Measurements from ENCODE around the gene TTC31. TPM values are rescaled to one million over a fixed set of nuclear protein-coding genes. Genes with fewer than 3 reads are reported as not detected.
"Not testable (repeated sequence)": the region's sequence is repeated elsewhere in the genome, so short reads cannot be mapped to it uniquely, and the experiment has no call there.

The TTC31 gene
- total and polyA plus RNA-seq, 2 donors (not counting 1 experiment from before 2014, with no cell fraction given), result 68.5 to 72.3 TPM

GRCh38 chr2:74481961-74482800, 700 bp upstream of the TTC31 start:
- DNase-seq, result no peak
- Histone ChIP-seq H3K27me3 (replicated peaks in 1 of 4; ENCODE audit: control extremely low read depth in 1 of 4, control insufficient read depth in 3 of 4, insufficient read depth in 4 of 4, low read length in 3 of 4) (no peaks in the 10 kb centered on the region), H3K79me2 (ENCODE audit: control insufficient read depth, insufficient read depth, low read length) (peaks cover 73% of the 10 kb centered on the region), H3K4me2 (replicated peaks; ENCODE audit: low read depth, low read length, poor library complexity, severe bottlenecking) (peak overlapping the region; percentile 90), H3K9ac (ENCODE audit: low read length) (peak overlapping the region; percentile 91), H3K36me3 (replicated peaks in 1 of 2; ENCODE audit: control extremely low read depth in 1 of 2, control insufficient read depth in 1 of 2, extremely low read depth in 1 of 2, insufficient read depth in 2 of 2, low read length in 1 of 2) (peaks cover 0 to 27% of the 10 kb centered on the region in 2 experiments), H3K9me3 (ENCODE audit: control extremely low read depth in 1 of 3, control insufficient read depth in 2 of 3, insufficient read depth in 1 of 3, low read length in 2 of 3) (no peaks in the 10 kb centered on the region), H2AFZ (ENCODE audit: insufficient read depth, low read depth, low read length, poor library complexity, severe bottlenecking) (peak overlapping the region; percentile 100), H3K27ac (ENCODE audit: low read length in 2 of 2) (peak overlapping the region; percentile 71 to 84), H3K4me3 (ENCODE audit: control extremely low read depth in 1 of 5, extremely low read depth in 1 of 5, insufficient read depth in 1 of 5, low read depth in 2 of 5, low read length in 4 of 5) (peak overlapping the region; percentile 74 to 96 (median 88)), H4K20me1 (ENCODE audit: control insufficient read depth, insufficient read depth, low read length, poor library complexity, severe bottlenecking) (peaks cover 39% of the 10 kb centered on the region), H3K4me1 (ENCODE audit: control insufficient read depth in 2 of 2, insufficient read depth in 2 of 2, low read length in 2 of 2) (peaks cover 21 to 29% of the 10 kb centered on the region in 2 donors)
- H3K9me3 Mint-ChIP-seq (ENCODE audit: insufficient read depth), result no peaks in the 10 kb centered on the region
- H3K27ac Mint-ChIP-seq, result peak overlapping the region; percentile 99
- intact Hi-C loops (cut with micrococcal nuclease), result loop anchor here (1.0 to 2.0 kb wide), 3 partner anchors 61 to 90 kb away; partner anchors contain the start of genes C2orf81, DOK1 and WDR54
- peak; percentile 40 for ATAC-seq (ENCODE audit: low read depth)
- ChIA-PET CTCF (interaction anchor here (0.7 to 7.1 kb wide), 27 partner anchors 8 to 394 kb away, joined by 3 to 149 read pairs (median 4); partner anchors contain the start of genes AUP1, DQX1, HTRA2 and INO80B), POLR2A (interaction anchor here (0.8 to 3.8 kb wide), 12 partner anchors 9 to 172 kb away, joined by 3 to 56 read pairs (median 6); partner anchors contain the start of genes AUP1, DQX1, HTRA2 and INO80B)
- WGBS (ENCODE audit: insufficient coverage), result 3% methylated on average over 80 of the region's 80 CpGs
- no peak for TF ChIP-seq CTCF (IDR thresholded peaks at IDR 0.05)
- peak overlapping the region; percentile 100 for H3K4me3 Mint-ChIP-seq
- H3K27me3 Mint-ChIP-seq, result no peaks in the 10 kb centered on the region
- peaks cover 34% of the 10 kb centered on the region for H3K4me1 Mint-ChIP-seq

- Mint-ChIP-seq H3K4me1 (peaks cover 34% of the 10 kb centered on the region), H3K27ac (peak overlapping the region; percentile 99), H3K4me3 (peak overlapping the region; percentile 100)
- POLR2A ChIA-PET, result interaction anchor here (1.2 to 3.8 kb wide), 6 partner anchors 11 to 104 kb away, joined by 4 to 56 read pairs (median 16); partner anchors contain the start of genes AUP1, HTRA2, INO80B and MRPL53
- DNase-seq; H3K9me3 Mint-ChIP-seq (ENCODE audit: insufficient read depth); H3K9me3 ChIP-seq (ENCODE audit: control extremely low read depth in 1 of 3, control insufficient read depth in 2 of 3, insufficient read depth in 1 of 3, low read length in 2 of 3); ATAC-seq (ENCODE audit: low read depth); H3K27me3 Mint-ChIP-seq; H3K27me3 ChIP-seq (replicated peaks in 1 of 4; ENCODE audit: control extremely low read depth in 1 of 4, control insufficient read depth in 3 of 4, insufficient read depth in 4 of 4, low read length in 3 of 4): not testable (repeated sequence)
- peaks cover 0 to 35% of the 10 kb centered on the region in 2 experiments for H3K36me3 ChIP-seq (replicated peaks in 1 of 2; ENCODE audit: control extremely low read depth in 1 of 2, control insufficient read depth in 1 of 2, extremely low read depth in 1 of 2, insufficient read depth in 2 of 2, low read length in 1 of 2)
- peak overlapping the region; percentile 74 to 96 (median 88) for H3K4me3 ChIP-seq (ENCODE audit: control extremely low read depth in 1 of 5, extremely low read depth in 1 of 5, insufficient read depth in 1 of 5, low read depth in 2 of 5, low read length in 4 of 5)
- WGBS (ENCODE audit: insufficient coverage), result 93% methylated on average over 14 of the region's 19 CpGs
- CTCF ChIA-PET, result interaction anchor here (0.7 to 7.1 kb wide), 22 partner anchors 10 to 1083 kb away, joined by 3 to 149 read pairs (median 4); partner anchors contain the start of genes AUP1, DQX1, HTRA2 and INO80B
- H3K4me2 ChIP-seq (replicated peaks; ENCODE audit: low read depth, low read length, poor library complexity, severe bottlenecking), result peak overlapping the region; percentile 90
- peak overlapping the region in 1 of 2 donors; percentile 84 for H3K27ac ChIP-seq (ENCODE audit: low read length in 2 of 2)
- intact Hi-C loops (cut with micrococcal nuclease), result loop anchor here (1.0 to 2.0 kb wide), 7 partner anchors 11 to 71 kb away; partner anchors contain the start of genes AUP1, C2orf81, DOK1 and HTRA2
- peak overlapping the region; percentile 100 for H2AFZ ChIP-seq (ENCODE audit: insufficient read depth, low read depth, low read length, poor library complexity, severe bottlenecking)
- H3K79me2 ChIP-seq (ENCODE audit: control insufficient read depth, insufficient read depth, low read length), result peaks cover 71% of the 10 kb centered on the region
- H4K20me1 ChIP-seq (ENCODE audit: control insufficient read depth, insufficient read depth, low read length, poor library complexity, severe bottlenecking), result peaks cover 52% of the 10 kb centered on the region
- H3K4me1 ChIP-seq (ENCODE audit: control insufficient read depth in 2 of 2, insufficient read depth in 2 of 2, low read length in 2 of 2), result peaks cover 21 to 29% of the 10 kb centered on the region in 2 donors
- H3K9ac ChIP-seq (ENCODE audit: low read length), result peak overlapping the region; percentile 91
Observed at GRCh38 chr2:74483675-74484164, 839 bp downstream of the TTC31 start.
